ENCODE data around the gene KIF6. TPM values are rescaled to one million over a fixed set of nuclear protein-coding genes. Genes with fewer than 3 reads are reported as not detected.

KIF6 gene
- polyA plus RNA-seq, 1 donor (not counting 4 experiments of a cell fraction or from before 2014, with no cell fraction given), result 0.14 TPM

DNA sequence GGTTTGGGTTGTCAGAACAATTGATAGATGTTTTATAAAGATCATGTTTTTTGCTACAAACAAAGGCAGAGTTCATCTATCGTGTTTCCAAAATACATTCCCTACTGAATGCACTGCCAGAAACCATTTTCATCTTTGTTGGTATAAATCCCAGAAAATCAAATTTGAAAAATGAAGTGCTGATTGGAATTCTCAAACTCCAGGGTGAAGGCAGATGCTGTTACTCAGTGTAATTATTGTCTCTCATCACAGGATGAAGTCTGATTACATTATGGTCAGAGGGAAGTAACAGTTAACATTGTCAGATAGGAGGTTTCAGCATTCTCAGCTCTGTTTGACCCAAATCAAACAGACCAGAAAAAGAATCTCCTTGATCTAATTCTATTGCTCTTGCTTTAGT is 204.3 kb downstream of the KIF6 start:
- peaks cover 3% of the 10 kb centered on the region for H3K27me3 ChIP-seq (ENCODE audit: control insufficient read depth, extremely low read depth, insufficient read depth, low read length)
- no peak overlapping the region for H2AFZ ChIP-seq (ENCODE audit: control insufficient read depth, low read length)
- dilution Hi-C loops (cut with MboI; ENCODE audit: extremely low pct_ligation_motif_present, low sequenced_read_pairs), result no loop called here
- H3K4me1 ChIP-seq (ENCODE audit: control insufficient read depth, extremely low read depth, insufficient read depth, low read length), result no peaks in the 10 kb centered on the region
- FAIRE-seq, result no peak
- H3K79me2 ChIP-seq (ENCODE audit: control insufficient read depth, insufficient read depth, low read length), result no peaks in the 10 kb centered on the region
- TF ChIP-seq, protein P1, sequence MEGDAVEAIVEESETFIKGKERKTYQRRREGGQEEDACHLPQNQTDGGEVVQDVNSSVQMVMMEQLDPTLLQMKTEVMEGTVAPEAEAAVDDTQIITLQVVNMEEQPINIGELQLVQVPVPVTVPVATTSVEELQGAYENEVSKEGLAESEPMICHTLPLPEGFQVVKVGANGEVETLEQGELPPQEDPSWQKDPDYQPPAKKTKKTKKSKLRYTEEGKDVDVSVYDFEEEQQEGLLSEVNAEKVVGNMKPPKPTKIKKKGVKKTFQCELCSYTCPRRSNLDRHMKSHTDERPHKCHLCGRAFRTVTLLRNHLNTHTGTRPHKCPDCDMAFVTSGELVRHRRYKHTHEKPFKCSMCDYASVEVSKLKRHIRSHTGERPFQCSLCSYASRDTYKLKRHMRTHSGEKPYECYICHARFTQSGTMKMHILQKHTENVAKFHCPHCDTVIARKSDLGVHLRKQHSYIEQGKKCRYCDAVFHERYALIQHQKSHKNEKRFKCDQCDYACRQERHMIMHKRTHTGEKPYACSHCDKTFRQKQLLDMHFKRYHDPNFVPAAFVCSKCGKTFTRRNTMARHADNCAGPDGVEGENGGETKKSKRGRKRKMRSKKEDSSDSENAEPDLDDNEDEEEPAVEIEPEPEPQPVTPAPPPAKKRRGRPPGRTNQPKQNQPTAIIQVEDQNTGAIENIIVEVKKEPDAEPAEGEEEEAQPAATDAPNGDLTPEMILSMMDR (optimal IDR thresholded peaks at IDR 0.05 in 1 of 3, IDR thresholded peaks at IDR 0.05 in 1 of 3, conservative IDR thresholded peaks at IDR 0.05 in 1 of 3; ENCODE audit: extremely low read depth in 1 of 3, insufficient read depth in 2 of 3, low read length in 3 of 3), result no peak
- no peak for TF ChIP-seq EZH2 (IDR thresholded peaks at IDR 0.05; ENCODE audit: low read length)
- H3K9me3 ChIP-seq (ENCODE audit: control insufficient read depth, low read depth, low read length), result no peaks in the 10 kb centered on the region
- H3K9ac ChIP-seq (ENCODE audit: control insufficient read depth, extremely low read depth, insufficient read depth, low read length), result no peak overlapping the region
- H3K4me2 ChIP-seq (ENCODE audit: control insufficient read depth, extremely low read depth, insufficient read depth, low read depth, low read length), result no peak overlapping the region
- no peaks in the 10 kb centered on the region for H4K20me1 ChIP-seq (ENCODE audit: control insufficient read depth, extremely low read depth, insufficient read depth, low read length)
- H3K27ac ChIP-seq (ENCODE audit: control insufficient read depth, insufficient read depth, low read length), result no peak overlapping the region
- no peaks in the 10 kb centered on the region for H3K9me1 ChIP-seq (ENCODE audit: control insufficient read depth, extremely low read depth, insufficient read depth, low read length)
- no peak for DNase-seq (ENCODE audit: low read depth, low spot score)
- H3K4me3 ChIP-seq (ENCODE audit: control insufficient read depth in 2 of 3, extremely low read depth in 1 of 3, insufficient read depth in 2 of 3, low read depth in 1 of 3, low read length in 3 of 3), result no peak overlapping the region
- no peaks in the 10 kb centered on the region for H3K36me3 ChIP-seq (ENCODE audit: control insufficient read depth in 2 of 2, extremely low read depth in 1 of 2, insufficient read depth in 2 of 2, low read length in 2 of 2)

DNA sequence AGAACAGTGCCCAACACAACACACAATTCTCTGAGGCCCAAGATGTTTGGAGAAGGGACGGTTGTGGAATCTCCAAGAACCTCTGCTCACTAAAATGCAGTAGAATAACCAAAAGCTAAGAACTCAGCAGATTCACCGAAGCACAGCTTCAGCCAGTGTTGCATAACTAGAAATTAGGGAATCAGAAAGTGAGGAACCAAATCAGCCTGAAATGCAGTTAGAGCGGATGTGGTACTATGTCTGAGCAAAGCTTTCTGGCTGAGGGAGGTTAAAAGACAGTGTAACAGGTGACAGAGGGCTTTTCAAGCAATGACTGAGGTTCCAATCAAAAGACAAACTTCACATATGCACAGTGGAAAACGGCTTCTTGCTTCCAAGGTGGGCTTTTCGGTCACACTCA is 204.8 kb downstream of the KIF6 start:
- Histone ChIP-seq H3K27ac (ENCODE audit: control insufficient read depth, insufficient read depth, low read length) (no peak overlapping the region), H3K27me3 (ENCODE audit: control insufficient read depth, extremely low read depth, insufficient read depth, low read length) (peaks cover 3% of the 10 kb centered on the region), H4K20me1 (ENCODE audit: control insufficient read depth, extremely low read depth, insufficient read depth, low read length) (no peaks in the 10 kb centered on the region), H2AFZ (ENCODE audit: control insufficient read depth, low read length) (no peak overlapping the region), H3K4me3 (ENCODE audit: control insufficient read depth in 2 of 3, extremely low read depth in 1 of 3, insufficient read depth in 2 of 3, low read depth in 1 of 3, low read length in 3 of 3) (no peak overlapping the region), H3K9ac (ENCODE audit: control insufficient read depth, extremely low read depth, insufficient read depth, low read length) (no peak overlapping the region), H3K36me3 (ENCODE audit: control insufficient read depth in 2 of 2, extremely low read depth in 1 of 2, insufficient read depth in 2 of 2, low read length in 2 of 2) (no peaks in the 10 kb centered on the region), H3K4me2 (ENCODE audit: control insufficient read depth, extremely low read depth, insufficient read depth, low read depth, low read length) (no peak overlapping the region), H3K9me1 (ENCODE audit: control insufficient read depth, extremely low read depth, insufficient read depth, low read length) (no peaks in the 10 kb centered on the region), H3K4me1 (ENCODE audit: control insufficient read depth, extremely low read depth, insufficient read depth, low read length) (no peaks in the 10 kb centered on the region), H3K9me3 (ENCODE audit: control insufficient read depth, low read depth, low read length) (no peaks in the 10 kb centered on the region), H3K79me2 (ENCODE audit: control insufficient read depth, insufficient read depth, low read length) (no peaks in the 10 kb centered on the region)
- no peak for FAIRE-seq
- dilution Hi-C loops (cut with MboI; ENCODE audit: extremely low pct_ligation_motif_present, low sequenced_read_pairs), result no loop called here
- no peak for DNase-seq (ENCODE audit: low read depth, low spot score)
- TF ChIP-seq, protein P1 (optimal IDR thresholded peaks at IDR 0.05 in 1 of 3, IDR thresholded peaks at IDR 0.05 in 1 of 3, conservative IDR thresholded peaks at IDR 0.05 in 1 of 3; ENCODE audit: extremely low read depth in 1 of 3, insufficient read depth in 2 of 3, low read length in 3 of 3), result no peak
- TF ChIP-seq EZH2 (IDR thresholded peaks at IDR 0.05; ENCODE audit: low read length), result no peak
